Lower leg skin (tissue), 4 donors: ENCODE measurements around the gene ACOXL. TPM values are rescaled to one million over a fixed set of nuclear protein-coding genes. Genes with fewer than 3 reads are reported as not detected.
A peak's percentile ranks its signal among the peaks of the same experiment; 100 is the strongest.

Experiments
- DNase-seq, 2 donors: peaks; one replicate each; pipeline ENCODE4 v3.0.0-alpha.2; 2019; ENCODE audit warnings: low spot score in 2 of 2
- H3K4me3 ChIP-seq: fragments of 200-600 bp; sonication (generic); 2 replicates; pipeline ENCODE4 v1.5.1; 2017; ENCODE audit warnings: mild to moderate bottlenecking, low read depth; ENCODE audit not compliant: poor library complexity, severe bottlenecking
- POLR2A ChIP-seq, 2 donors: fragments of 450-650 bp; IDR thresholded peaks; one replicate each; pipeline ENCODE4 v1.6.1; 2016 to 2017; ENCODE audit warnings: antibody characterized with exemption in 2 of 2, mild to moderate bottlenecking in 1 of 2, moderate library complexity in 1 of 2
- WGBS, 2 donors: methylation state at CpG; one replicate each; pipeline ENCODE4 v1.1.5; 2018; 5-methylcytosine and 5-hydroxymethylcytosine counted together
- intact Hi-C: fragments of 100-400 bp; cut with DNase I; formaldehyde crosslinking; loops from one replicate; pipeline ENCODE4 v1.15.0; 2023; ENCODE audit warnings: low total_unique reads
- total RNA-seq, 4 donors: library from RNA; depleted of rRNA; stranded (reverse); fragments of >200 nt; gene quantifications; one replicate each; pipeline ENCODE4 v1.1.0, GENCODE V29; 2016
- TF ChIP-seq, protein P1 (sequence below), 3 donors: fragments of 450-650 bp; IDR thresholded peaks; one replicate each; pipeline ENCODE4 v1.5.1; 2016; ENCODE audit warnings: antibody characterized with exemption in 3 of 3, mild to moderate bottlenecking in 3 of 3, moderate library complexity in 2 of 3

Gene ACOXL
- total RNA-seq, 4 donors from 2014 or later: not detected

DNA sequence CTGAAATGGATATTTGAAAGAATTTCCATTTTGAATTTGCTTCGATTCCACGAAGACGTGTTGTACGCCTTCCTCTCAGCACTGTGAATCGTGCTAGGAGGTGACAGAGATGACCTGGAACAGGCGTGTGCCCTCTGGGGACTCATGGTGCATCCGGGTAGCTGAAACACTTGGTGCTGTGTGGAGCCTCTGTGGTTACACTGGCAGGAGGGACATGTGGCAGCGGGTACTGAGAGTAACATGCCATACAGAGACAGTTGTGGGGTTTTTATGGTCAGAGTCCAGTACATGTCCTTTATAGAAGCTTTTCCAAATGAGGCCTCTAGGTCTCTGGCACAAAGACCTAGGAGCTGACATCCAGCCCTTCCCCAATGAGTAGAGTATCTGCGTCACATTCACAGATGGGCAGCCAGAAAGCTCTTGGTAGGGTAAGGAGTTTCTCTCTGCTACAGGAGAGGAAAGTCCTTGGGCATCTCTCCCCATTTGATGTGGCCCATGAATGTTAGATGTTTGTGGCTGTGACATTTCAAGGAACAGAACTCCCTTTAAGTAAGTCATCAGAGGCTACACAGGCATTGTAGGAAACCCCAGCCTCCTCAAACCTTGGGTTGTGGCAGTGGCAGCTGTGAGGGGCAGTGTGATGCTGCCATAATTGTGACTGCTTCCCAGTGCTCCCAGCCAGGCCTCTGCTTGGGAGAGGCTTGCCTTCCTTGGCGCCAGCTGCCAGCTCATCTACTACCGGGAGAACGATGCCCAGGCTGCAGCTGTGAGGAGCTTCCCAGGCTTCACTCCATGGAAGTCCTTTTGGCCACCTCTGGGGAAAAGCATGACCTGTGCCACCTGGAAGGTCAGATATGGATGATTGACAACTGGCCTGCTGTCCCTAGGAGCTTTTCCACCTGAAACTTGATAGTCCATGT is 80.6 kb downstream of the ACOXL start:
- 90 to 92% methylated on average over 12 of the region's 12 CpGs for WGBS, 2 donors
- TF ChIP-seq, protein P1, sequence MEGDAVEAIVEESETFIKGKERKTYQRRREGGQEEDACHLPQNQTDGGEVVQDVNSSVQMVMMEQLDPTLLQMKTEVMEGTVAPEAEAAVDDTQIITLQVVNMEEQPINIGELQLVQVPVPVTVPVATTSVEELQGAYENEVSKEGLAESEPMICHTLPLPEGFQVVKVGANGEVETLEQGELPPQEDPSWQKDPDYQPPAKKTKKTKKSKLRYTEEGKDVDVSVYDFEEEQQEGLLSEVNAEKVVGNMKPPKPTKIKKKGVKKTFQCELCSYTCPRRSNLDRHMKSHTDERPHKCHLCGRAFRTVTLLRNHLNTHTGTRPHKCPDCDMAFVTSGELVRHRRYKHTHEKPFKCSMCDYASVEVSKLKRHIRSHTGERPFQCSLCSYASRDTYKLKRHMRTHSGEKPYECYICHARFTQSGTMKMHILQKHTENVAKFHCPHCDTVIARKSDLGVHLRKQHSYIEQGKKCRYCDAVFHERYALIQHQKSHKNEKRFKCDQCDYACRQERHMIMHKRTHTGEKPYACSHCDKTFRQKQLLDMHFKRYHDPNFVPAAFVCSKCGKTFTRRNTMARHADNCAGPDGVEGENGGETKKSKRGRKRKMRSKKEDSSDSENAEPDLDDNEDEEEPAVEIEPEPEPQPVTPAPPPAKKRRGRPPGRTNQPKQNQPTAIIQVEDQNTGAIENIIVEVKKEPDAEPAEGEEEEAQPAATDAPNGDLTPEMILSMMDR (IDR thresholded peaks at IDR 0.05): no peak
- TF ChIP-seq POLR2A (IDR thresholded peaks at IDR 0.05): no peak
- intact Hi-C loops: no loop called here
- no peak overlapping the region for H3K4me3 ChIP-seq
- peak in 1 of 2 donors; percentile 56 for DNase-seq

DNA sequence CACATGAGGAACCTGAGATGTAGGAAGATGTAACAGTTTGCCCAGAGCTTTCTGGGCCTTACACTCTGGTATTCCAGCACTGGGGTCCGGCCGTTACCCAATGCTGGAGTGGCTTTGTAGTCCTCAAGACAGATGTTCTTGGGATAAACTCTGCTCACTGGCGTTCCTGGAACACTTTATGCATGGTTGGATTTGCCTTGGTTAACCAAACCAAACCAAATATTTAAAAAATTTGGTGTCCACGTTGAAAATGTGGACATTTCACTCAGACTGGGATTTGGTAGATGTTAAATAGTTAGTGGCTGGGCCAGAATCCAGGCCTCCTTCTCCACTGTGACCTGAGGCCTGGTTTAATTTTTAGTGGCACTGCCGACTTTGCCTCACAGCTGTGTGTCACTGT is 81.5 kb downstream of the ACOXL start:
- H3K4me3 ChIP-seq: no peak overlapping the region
- 91 to 92% methylated on average over 5 of the region's 5 CpGs for WGBS, 2 donors
- DNase-seq: peak in 1 of 2 donors; percentile 68
- TF ChIP-seq POLR2A (IDR thresholded peaks at IDR 0.05): no peak
- TF ChIP-seq, protein P1 (IDR thresholded peaks at IDR 0.05): no peak
- intact Hi-C loops: no loop called here

DNA sequence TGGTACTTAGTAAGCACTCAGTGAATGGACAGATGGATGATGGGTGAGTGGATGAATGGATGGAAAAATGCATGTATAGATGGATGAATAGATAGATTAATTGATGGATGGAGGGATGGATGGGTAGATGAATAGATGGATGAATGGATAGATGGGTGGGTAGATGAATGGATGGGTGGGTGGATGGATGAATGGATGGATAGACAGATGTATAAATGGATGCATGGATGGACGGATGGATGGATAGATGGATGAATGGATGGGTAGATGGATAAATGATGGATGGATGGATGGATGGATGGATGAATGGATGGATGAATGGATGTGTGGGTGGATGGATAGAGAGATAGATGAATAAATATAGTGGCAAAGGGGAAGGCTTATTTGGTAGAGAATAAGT is 83.6 kb downstream of the ACOXL start:
- 91 to 94% methylated on average over 1 of the region's 1 CpG for WGBS, 2 donors
- TF ChIP-seq POLR2A (IDR thresholded peaks at IDR 0.05): no peak
- TF ChIP-seq, protein P1 (IDR thresholded peaks at IDR 0.05): no peak
- DNase-seq: no peak
- no peak overlapping the region for H3K4me3 ChIP-seq
- intact Hi-C loops: no loop called here

DNA sequence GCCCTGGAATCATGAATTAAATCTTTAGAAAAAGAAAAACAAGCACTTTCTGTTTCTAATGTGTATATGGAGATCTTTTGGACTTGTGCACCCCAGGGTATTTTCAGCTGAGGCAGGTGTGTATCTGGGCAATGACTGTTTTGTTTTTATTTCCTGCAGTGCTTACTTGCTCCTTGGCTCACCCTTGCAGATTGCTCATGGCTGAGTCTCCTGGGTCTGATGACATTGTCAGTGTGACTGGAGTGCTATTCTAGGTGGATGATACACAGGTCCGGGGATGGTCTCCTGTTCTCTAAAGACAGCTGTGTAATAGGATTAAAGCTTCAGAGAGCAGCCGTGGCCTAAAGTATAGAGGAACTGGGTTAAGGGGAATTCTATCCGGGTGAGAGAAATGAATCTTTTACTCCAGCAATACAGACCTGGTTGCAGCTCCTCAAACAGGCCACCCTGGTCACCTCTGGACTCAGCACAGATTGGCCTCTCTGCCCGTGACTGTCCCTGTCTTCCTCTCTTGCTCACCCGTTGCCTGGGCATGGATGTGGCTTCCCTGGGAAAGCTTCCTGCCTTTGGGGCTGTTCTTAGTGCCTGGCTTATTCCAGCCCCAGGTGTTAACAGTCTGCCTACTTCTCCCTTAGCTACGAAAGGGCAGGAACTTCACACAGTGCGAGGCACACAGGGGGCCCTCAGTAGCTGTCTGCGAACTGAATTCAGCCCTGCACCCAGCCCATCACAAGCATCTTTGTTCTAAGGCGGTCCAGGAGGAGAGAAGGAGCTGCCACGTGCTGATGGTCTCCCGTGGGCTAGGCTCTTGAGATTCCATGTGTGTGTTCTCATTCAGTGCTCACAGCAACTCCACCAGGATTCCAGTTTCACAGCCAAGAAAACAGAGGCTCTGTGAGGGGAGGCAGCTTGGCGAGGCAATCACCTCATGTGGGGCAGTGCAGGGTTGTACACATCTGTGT is 84.3 kb downstream of the ACOXL start:
- intact Hi-C loops: no loop called here
- DNase-seq: peak in 1 of 2 donors; percentile 62
- no peak overlapping the region for H3K4me3 ChIP-seq
- TF ChIP-seq POLR2A (IDR thresholded peaks at IDR 0.05): no peak
- TF ChIP-seq, protein P1 (IDR thresholded peaks at IDR 0.05): no peak
- 73 to 79% methylated on average over 12 of the region's 12 CpGs for WGBS, 2 donors

DNA sequence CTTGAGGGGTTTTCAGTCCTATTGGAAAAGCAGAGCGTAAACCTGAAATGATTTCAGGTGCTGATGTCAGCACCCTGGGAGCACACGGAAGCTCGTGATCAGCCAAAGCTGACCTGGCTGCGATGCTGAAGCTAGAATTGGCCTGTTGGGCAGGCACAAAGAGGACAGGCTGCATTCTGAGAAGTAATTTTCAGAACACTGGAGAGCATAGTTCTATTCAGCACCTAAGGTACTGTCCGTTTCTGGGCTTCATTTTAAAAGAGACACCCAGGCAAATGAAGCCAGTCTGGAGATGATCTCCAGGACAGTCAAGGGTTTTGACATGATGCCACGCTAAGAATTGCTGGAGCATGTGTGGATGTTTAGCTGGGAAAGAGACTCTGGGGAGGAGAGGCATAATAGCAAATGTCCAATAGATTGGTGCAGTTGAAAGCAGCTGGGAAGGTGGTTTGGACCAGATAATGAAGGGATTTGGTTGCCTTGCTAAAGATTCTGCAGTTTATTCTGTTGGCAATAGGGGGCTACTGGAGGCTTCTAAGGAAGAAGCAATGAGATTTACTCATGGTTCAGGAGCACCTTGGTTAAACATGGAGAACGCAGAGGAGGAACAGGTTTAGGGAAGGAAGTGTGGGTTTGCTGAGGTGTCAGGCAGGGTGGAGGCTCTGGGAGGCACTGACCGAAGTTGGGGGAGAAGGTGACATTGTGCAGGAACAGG is 86.6 kb downstream of the ACOXL start:
- peak in 1 of 2 donors; percentile 48 for DNase-seq
- 58 to 61% methylated on average over 8 of the region's 8 CpGs for WGBS, 2 donors
- H3K4me3 ChIP-seq: no peak overlapping the region
- TF ChIP-seq, protein P1 (IDR thresholded peaks at IDR 0.05): no peak
- no peak for TF ChIP-seq POLR2A (IDR thresholded peaks at IDR 0.05)
- intact Hi-C loops: no loop called here
